Embryonic facial prominence (tissue), 1 donor: ENCODE results near the gene ZNF775.
A peak's percentile ranks its signal among the peaks of the same experiment; 100 is the strongest.

Experiments used
- DNase-seq: peaks from one replicate; pipeline ENCODE4 v3.0.0-alpha.2; 2016; ENCODE audit errors: extremely low spot score

The ZNF775 gene

GRCh38 chr7:150400788-150401423, 21.8 kb downstream of the ZNF775 start:
- no peak for DNase-seq

GRCh38 chr7:150401424-150401790, 22.3 kb downstream of the ZNF775 start:
- DNase-seq, result no peak

GRCh38 chr7:150401861-150402631, 22.9 kb downstream of the ZNF775 start:
- no peak for DNase-seq

GRCh38 chr7:150402671-150403321, 23.7 kb downstream of the ZNF775 start:
- no peak for DNase-seq

GRCh38 chr7:150403376-150404171, 24.4 kb downstream of the ZNF775 start:
- no peak for DNase-seq

- DNase-seq, result no peak
These were observed 25.2 kb downstream of the ZNF775 start for GRCh38 chr7:150404172-150404804.

GRCh38 chr7:150404805-150405583, 25.9 kb downstream of the ZNF775 start:
- peak; percentile 26 for DNase-seq

GRCh38 chr7:150405584-150406311, 26.6 kb downstream of the ZNF775 start:
- DNase-seq, result peak; percentile 16

GRCh38 chr7:150406312-150406566, 27.1 kb downstream of the ZNF775 start:
- DNase-seq, result no peak

GRCh38 chr7:150406567-150407421, 27.7 kb downstream of the ZNF775 start:
- DNase-seq, result no peak

GRCh38 chr7:150407588-150408392, 28.7 kb downstream of the ZNF775 start:
- no peak for DNase-seq

- DNase-seq, result no peak
These were observed 29.5 kb downstream of the ZNF775 start for GRCh38 chr7:150408393-150409299.

GRCh38 chr7:150409300-150410030, 30.3 kb downstream of the ZNF775 start:
- no peak for DNase-seq

- DNase-seq, result no peak
These were observed 31.0 kb downstream of the ZNF775 start for GRCh38 chr7:150410131-150410530.

GRCh38 chr7:150410680-150411346, 31.7 kb downstream of the ZNF775 start:
- DNase-seq, result no peak

- no peak for DNase-seq
These were observed 32.5 kb downstream of the ZNF775 start for GRCh38 chr7:150411606-150412005.
